Esophagus squamous epithelium (tissue), 4 donors: ENCODE results near the gene DLEC1.

ENCODE experiments used
- CTCF ChIP-seq, 6 experiments: fragments of 450-650 bp in 4 of 6; fragments of 200-600 bp in 2 of 6; sonication (generic) in 2 of 6; IDR thresholded peaks; one replicate each; pipeline ENCODE4 v1.5.1; 2016 to 2019; ENCODE audit warnings: antibody characterized with exemption in 6 of 6, mild to moderate bottlenecking in 4 of 6, moderate library complexity in 4 of 6
- POLR2A ChIP-seq, 4 donors: fragments of 450-650 bp; IDR thresholded peaks; one replicate each; pipeline ENCODE4 v1.6.1; 2017; ENCODE audit warnings: antibody characterized with exemption in 4 of 4, mild to moderate bottlenecking in 4 of 4, moderate library complexity in 3 of 4

GRCh38 chr3:38039101-38039898 lies at the start of gene DLEC1:
- TF ChIP-seq CTCF (IDR thresholded peaks at IDR 0.05) (no peak), POLR2A (IDR thresholded peaks at IDR 0.05) (no peak)
